SK-N-SH (cell line): Measurements from ENCODE around the gene FAM20C. TPM values are rescaled to one million over a fixed set of nuclear protein-coding genes. Genes with fewer than 3 reads are reported as not detected.

Source experiments
- CTCF ChIA-PET: fragments of 300-600, 350-600 bp; formaldehyde crosslinking; extraction: SDS; loops from one replicate; lab custom pipeline; 2021; lab: Yijun Ruan, JAX
- POLR2A ChIA-PET: fragments of 350-600 bp; sonication (Branson Sonifier 250); formaldehyde crosslinking; extraction: SDS; loops from one replicate; lab custom pipeline; 2020; ENCODE audit warnings: antibody characterized with exemption, inconsistent platforms; lab: Yijun Ruan, JAX
- DNase-seq: peaks from one replicate; pipeline ENCODE4 v3.0.0; 2012
- H2AFZ ChIP-seq: fragments of 200-600 bp; sonication (generic); 2 replicates; pipeline ENCODE4 v1.8.1; 2016; ENCODE audit warnings: antibody characterized with exemption, mild to moderate bottlenecking, low read depth
- H3F3A ChIP-seq: fragments of 200-600 bp; sonication (generic); replicated peaks from 2 replicates; pipeline ENCODE3; 2016; ENCODE audit warnings: antibody characterized with exemption, mild to moderate bottlenecking; ENCODE audit not compliant: insufficient read depth
- H3K27ac ChIP-seq, 2 experiments: fragments of 200-500 bp in 1 of 2; fragments of 200-600 bp in 1 of 2; sonication (Bioruptor generic) in 1 of 2; sonication (generic), shearing (Covaris generic) in 1 of 2; 2 replicates each; pipeline versions ENCODE4 v1.5.1 to v1.6.1; 2014 to 2016; ENCODE audit warnings: low read depth in 2 of 2, inconsistent platforms in 1 of 2, low read length in 1 of 2, mild to moderate bottlenecking in 1 of 2, mixed read lengths in 1 of 2
- H3K27me3 ChIP-seq: fragments of 200-600 bp; sonication (generic), shearing (Covaris generic); 2 replicates; pipeline ENCODE4 v1.6.1; 2016; ENCODE audit warnings: mixed run types; ENCODE audit not compliant: insufficient read depth
- H3K36me3 ChIP-seq, 2 experiments: fragments of 200-500 bp in 1 of 2; fragments of 200-600 bp in 1 of 2; sonication (Bioruptor generic) in 1 of 2; sonication (generic) in 1 of 2; replicated peaks in 1 of 2; 2 replicates each; pipeline versions ENCODE3 to v1.5.1; 2014 to 2016; ENCODE audit warnings: low read length in 1 of 2, mild to moderate bottlenecking in 1 of 2; ENCODE audit not compliant: insufficient read depth in 2 of 2, control insufficient read depth in 1 of 2
- H3K4me1 ChIP-seq, 2 experiments: fragments of 200-500 bp in 1 of 2; fragments of 200-600 bp in 1 of 2; sonication (Bioruptor generic) in 1 of 2; sonication (generic), shearing (Covaris generic) in 1 of 2; 2 replicates each; pipeline versions ENCODE4 v1.5.1 to v1.6.1; 2014 to 2016; ENCODE audit warnings: low read depth in 1 of 2, low read length in 1 of 2, mixed run types in 1 of 2; ENCODE audit not compliant: insufficient read depth in 2 of 2, control insufficient read depth in 1 of 2
- H3K4me2 ChIP-seq: fragments of 200-600 bp; sonication (generic), shearing (Covaris generic); 2 replicates; pipeline ENCODE4 v1.6.1; 2017; ENCODE audit warnings: mixed run types
- H3K4me3 ChIP-seq, 2 experiments: fragments of 200-500 bp in 1 of 2; fragments of 200-600 bp in 1 of 2; sonication (Bioruptor generic) in 1 of 2; sonication (generic), shearing (Covaris generic) in 1 of 2; 2 replicates each; pipeline versions ENCODE4 v1.5.1 to v1.8.1; 2014 to 2016; ENCODE audit warnings: low read depth in 2 of 2, inconsistent platforms in 1 of 2, low read length in 1 of 2, mild to moderate bottlenecking in 1 of 2, mixed read lengths in 1 of 2, moderate library complexity in 1 of 2
- H3K79me2 ChIP-seq: fragments of 200-600 bp; sonication (generic); 2 replicates; pipeline ENCODE4 v1.8.1; 2017; ENCODE audit warnings: mild to moderate bottlenecking; ENCODE audit not compliant: insufficient read depth
- H3K9ac ChIP-seq: fragments of 200-600 bp; sonication (generic); 2 replicates; pipeline ENCODE4 v1.6.1; 2017; ENCODE audit warnings: mixed run types
- H3K9me2 ChIP-seq: fragments of 200-600 bp; sonication (generic); 2 replicates; pipeline ENCODE4 v1.6.1; 2017; ENCODE audit warnings: mixed run types
- H3K9me3 ChIP-seq: fragments of 200-600 bp; sonication (generic); 2 replicates; pipeline ENCODE4 v1.6.1; 2017; ENCODE audit warnings: mixed run types, mild to moderate bottlenecking, moderate library complexity
- H4K20me1 ChIP-seq: fragments of 200-600 bp; sonication (generic); 2 replicates; pipeline ENCODE4 v1.6.1; 2017; ENCODE audit warnings: mild to moderate bottlenecking, mixed run types; ENCODE audit not compliant: insufficient read depth
- CHD2 ChIP-seq: fragments of 150-350 bp; IDR thresholded peaks from 2 replicates; pipeline ENCODE4 v1.6.1; 2018; ENCODE audit warnings: low read length; ENCODE audit not compliant: partially characterized antibody
- ELF1 ChIP-seq: IDR thresholded peaks from 2 replicates; pipeline ENCODE4 v1.4.0; 2012
- EZH2phosphoT487 ChIP-seq: fragments of 200-600 bp; sonication (generic); IDR thresholded peaks from 2 replicates; pipeline ENCODE4 v1.6.1; 2017; ENCODE audit warnings: low read depth, mixed run types, mild to moderate bottlenecking, antibody characterized with exemption, moderate library complexity, borderline replicate concordance
- FOSL2 ChIP-seq: IDR thresholded peaks from 2 replicates; pipeline ENCODE4 v1.4.0; 2012; ENCODE audit warnings: low read depth, mild to moderate bottlenecking, moderate library complexity, borderline replicate concordance
- GABPA ChIP-seq: IDR thresholded peaks from 2 replicates; pipeline ENCODE4 v1.4.0; 2012; ENCODE audit warnings: low read depth, mild to moderate bottlenecking
- GATA2 ChIP-seq: sonication (generic); formaldehyde crosslinking; IDR thresholded peaks from 2 replicates; pipeline ENCODE4 v1.5.0; 2020; ENCODE audit warnings: mild to moderate bottlenecking, missing genetic modification reagents
- MXI1 ChIP-seq: IDR thresholded peaks from 2 replicates; pipeline ENCODE4 v1.6.1; 2012; ENCODE audit warnings: mild to moderate bottlenecking, low read depth, low read length, improper control_type of control experiment
- NRF1 ChIP-seq: IDR thresholded peaks from 2 replicates; pipeline ENCODE4 v1.6.1; 2012; ENCODE audit warnings: low read depth, mild to moderate bottlenecking, low read length
- POLR2AphosphoS5 ChIP-seq: IDR thresholded peaks from 2 replicates; pipeline ENCODE4 v1.6.1; 2012; ENCODE audit warnings: low read depth, low read length
- RCOR1 ChIP-seq: fragments of 150-350 bp; IDR thresholded peaks from 2 replicates; pipeline ENCODE4 v1.6.1; 2017; ENCODE audit warnings: antibody characterized with exemption, low read length
- RXRA ChIP-seq: IDR thresholded peaks from 2 replicates; pipeline ENCODE4 v1.4.0; 2012; ENCODE audit warnings: low read depth, mild to moderate bottlenecking, borderline replicate concordance
- SIN3A ChIP-seq: IDR thresholded peaks from 2 replicates; pipeline ENCODE4 v1.6.1; 2012; ENCODE audit warnings: low read depth, mild to moderate bottlenecking, low read length, moderate library complexity, borderline replicate concordance
- SMC3 ChIP-seq: IDR thresholded peaks from 2 replicates; pipeline ENCODE4 v1.6.1; 2012; ENCODE audit warnings: low read depth, low read length, improper control_type of control experiment
- TAF1 ChIP-seq: IDR thresholded peaks from 2 replicates; pipeline ENCODE4 v1.6.1; 2012; ENCODE audit warnings: low read depth, mild to moderate bottlenecking, low read length, moderate library complexity, borderline replicate concordance
- TCF12 ChIP-seq: IDR thresholded peaks from 2 replicates; pipeline ENCODE4 v1.4.0; 2012
- WGBS: methylation state at CpG from one replicate; pipeline ENCODE4 v1.1.6; 2017; ENCODE audit warnings: low lambda C conversion rate; 5-methylcytosine and 5-hydroxymethylcytosine counted together
- polyA plus RNA-seq, 3 experiments: library from polyadenylated mRNA; depleted of rRNA; stranded (reverse); fragments of >200 nt; gene quantifications; 2 replicates each; pipeline ENCODE4 v1.2.3, GENCODE V29; 2012
- TF ChIP-seq, protein P1 (sequence below): IDR thresholded peaks from 2 replicates; pipeline ENCODE4 v1.6.1; 2012; ENCODE audit warnings: mild to moderate bottlenecking, low read depth, low read length, moderate library complexity
- TF ChIP-seq, protein P2 (sequence below): IDR thresholded peaks from 2 replicates; pipeline ENCODE4; 2012
- TF ChIP-seq, protein P3 (sequence below): IDR thresholded peaks from 2 replicates; pipeline ENCODE4 v1.4.0; 2012; ENCODE audit warnings: low read depth, borderline replicate concordance
- TF ChIP-seq, protein P4 (sequence below): IDR thresholded peaks from 2 replicates; pipeline ENCODE4 v1.4.0; 2012; ENCODE audit warnings: low read depth
- TF ChIP-seq, protein P5 (sequence below): fragments of 150-350 bp; IDR thresholded peaks from 2 replicates; pipeline ENCODE4 v1.6.1; 2017; ENCODE audit warnings: antibody characterized with exemption, low read length, low read depth, borderline replicate concordance

Gene FAM20C
- polyA plus RNA-seq, 1 of the 3 experiments (the other 2 are of a cell fraction), result 12.7 TPM

DNA sequence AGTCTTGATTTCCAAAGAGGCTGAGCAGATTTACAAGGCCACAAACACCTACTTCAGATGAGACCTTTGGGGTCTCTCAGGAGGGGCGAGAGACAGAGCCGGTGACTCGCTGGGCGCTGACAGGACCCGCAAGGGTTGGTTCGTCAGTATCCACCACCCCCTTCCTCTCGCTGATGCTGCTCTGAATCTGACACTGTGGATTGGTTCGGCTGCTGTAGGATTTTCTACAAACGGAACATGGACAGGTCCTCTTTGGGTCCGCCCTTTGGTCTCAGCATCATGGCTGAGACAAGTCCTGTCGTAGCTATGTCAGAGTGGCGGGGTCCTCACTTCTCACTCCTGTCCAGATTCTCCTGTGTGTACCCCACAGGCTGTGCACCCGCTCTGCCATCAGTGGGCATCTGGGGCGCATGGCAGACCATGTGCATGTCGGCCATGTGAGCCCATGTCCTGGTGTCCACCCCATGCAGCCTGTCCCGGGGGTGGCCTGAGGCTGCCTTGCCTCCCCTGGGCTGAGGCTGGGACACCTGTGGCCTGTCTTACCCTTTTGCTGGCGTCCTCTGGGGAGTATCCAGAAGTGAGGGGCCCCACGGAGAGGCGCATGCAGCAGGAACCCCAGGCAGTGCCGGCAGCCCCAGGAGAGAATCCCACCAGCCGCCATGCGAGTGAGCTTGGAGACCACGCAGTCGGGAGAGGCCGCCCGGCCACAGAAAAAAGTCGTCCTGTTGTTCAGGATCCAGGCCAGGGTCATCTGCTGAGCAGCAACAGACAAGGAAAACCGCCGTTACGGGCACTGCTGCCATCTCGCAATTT lies 21.6 kb upstream of the FAM20C start:
- no peak for TF ChIP-seq TAF1
- TF ChIP-seq FOSL2, result no peak
- TF ChIP-seq, protein P1, sequence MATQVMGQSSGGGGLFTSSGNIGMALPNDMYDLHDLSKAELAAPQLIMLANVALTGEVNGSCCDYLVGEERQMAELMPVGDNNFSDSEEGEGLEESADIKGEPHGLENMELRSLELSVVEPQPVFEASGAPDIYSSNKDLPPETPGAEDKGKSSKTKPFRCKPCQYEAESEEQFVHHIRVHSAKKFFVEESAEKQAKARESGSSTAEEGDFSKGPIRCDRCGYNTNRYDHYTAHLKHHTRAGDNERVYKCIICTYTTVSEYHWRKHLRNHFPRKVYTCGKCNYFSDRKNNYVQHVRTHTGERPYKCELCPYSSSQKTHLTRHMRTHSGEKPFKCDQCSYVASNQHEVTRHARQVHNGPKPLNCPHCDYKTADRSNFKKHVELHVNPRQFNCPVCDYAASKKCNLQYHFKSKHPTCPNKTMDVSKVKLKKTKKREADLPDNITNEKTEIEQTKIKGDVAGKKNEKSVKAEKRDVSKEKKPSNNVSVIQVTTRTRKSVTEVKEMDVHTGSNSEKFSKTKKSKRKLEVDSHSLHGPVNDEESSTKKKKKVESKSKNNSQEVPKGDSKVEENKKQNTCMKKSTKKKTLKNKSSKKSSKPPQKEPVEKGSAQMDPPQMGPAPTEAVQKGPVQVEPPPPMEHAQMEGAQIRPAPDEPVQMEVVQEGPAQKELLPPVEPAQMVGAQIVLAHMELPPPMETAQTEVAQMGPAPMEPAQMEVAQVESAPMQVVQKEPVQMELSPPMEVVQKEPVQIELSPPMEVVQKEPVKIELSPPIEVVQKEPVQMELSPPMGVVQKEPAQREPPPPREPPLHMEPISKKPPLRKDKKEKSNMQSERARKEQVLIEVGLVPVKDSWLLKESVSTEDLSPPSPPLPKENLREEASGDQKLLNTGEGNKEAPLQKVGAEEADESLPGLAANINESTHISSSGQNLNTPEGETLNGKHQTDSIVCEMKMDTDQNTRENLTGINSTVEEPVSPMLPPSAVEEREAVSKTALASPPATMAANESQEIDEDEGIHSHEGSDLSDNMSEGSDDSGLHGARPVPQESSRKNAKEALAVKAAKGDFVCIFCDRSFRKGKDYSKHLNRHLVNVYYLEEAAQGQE, result no peak
- TF ChIP-seq EZH2phosphoT487, result no peak
- TF ChIP-seq ELF1, result no peak
- TF ChIP-seq, protein P2, sequence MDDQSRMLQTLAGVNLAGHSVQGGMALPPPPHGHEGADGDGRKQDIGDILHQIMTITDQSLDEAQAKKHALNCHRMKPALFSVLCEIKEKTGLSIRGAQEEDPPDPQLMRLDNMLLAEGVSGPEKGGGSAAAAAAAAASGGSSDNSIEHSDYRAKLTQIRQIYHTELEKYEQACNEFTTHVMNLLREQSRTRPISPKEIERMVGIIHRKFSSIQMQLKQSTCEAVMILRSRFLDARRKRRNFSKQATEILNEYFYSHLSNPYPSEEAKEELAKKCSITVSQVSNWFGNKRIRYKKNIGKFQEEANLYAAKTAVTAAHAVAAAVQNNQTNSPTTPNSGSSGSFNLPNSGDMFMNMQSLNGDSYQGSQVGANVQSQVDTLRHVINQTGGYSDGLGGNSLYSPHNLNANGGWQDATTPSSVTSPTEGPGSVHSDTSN, result no peak
- TF ChIP-seq, protein P3, sequence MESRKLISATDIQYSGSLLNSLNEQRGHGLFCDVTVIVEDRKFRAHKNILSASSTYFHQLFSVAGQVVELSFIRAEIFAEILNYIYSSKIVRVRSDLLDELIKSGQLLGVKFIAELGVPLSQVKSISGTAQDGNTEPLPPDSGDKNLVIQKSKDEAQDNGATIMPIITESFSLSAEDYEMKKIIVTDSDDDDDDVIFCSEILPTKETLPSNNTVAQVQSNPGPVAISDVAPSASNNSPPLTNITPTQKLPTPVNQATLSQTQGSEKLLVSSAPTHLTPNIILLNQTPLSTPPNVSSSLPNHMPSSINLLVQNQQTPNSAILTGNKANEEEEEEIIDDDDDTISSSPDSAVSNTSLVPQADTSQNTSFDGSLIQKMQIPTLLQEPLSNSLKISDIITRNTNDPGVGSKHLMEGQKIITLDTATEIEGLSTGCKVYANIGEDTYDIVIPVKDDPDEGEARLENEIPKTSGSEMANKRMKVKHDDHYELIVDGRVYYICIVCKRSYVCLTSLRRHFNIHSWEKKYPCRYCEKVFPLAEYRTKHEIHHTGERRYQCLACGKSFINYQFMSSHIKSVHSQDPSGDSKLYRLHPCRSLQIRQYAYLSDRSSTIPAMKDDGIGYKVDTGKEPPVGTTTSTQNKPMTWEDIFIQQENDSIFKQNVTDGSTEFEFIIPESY, result no peak
- no peak for TF ChIP-seq NRF1
- TF ChIP-seq SMC3, result no peak
- TF ChIP-seq CHD2, result no peak
- TF ChIP-seq TCF12, result no peak
- no peak for TF ChIP-seq GABPA
- no peak for TF ChIP-seq POLR2AphosphoS5
- no peak for TF ChIP-seq GATA2 (CRISPR knock-in tag)
- no peak for TF ChIP-seq SIN3A
- TF ChIP-seq, protein P4, sequence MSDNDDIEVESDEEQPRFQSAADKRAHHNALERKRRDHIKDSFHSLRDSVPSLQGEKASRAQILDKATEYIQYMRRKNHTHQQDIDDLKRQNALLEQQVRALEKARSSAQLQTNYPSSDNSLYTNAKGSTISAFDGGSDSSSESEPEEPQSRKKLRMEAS, result no peak
- no peak for TF ChIP-seq MXI1
- TF ChIP-seq RCOR1, result no peak
- no peak for TF ChIP-seq RXRA
- TF ChIP-seq, protein P5, sequence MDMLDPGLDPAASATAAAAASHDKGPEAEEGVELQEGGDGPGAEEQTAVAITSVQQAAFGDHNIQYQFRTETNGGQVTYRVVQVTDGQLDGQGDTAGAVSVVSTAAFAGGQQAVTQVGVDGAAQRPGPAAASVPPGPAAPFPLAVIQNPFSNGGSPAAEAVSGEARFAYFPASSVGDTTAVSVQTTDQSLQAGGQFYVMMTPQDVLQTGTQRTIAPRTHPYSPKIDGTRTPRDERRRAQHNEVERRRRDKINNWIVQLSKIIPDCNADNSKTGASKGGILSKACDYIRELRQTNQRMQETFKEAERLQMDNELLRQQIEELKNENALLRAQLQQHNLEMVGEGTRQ, result no peak
- TF ChIP-seq, all 33 proteins: peak for 0
- Histone ChIP-seq H3K27me3 (peaks cover 35% of the 10 kb centered on the region), H3K9me2 (no peaks in the 10 kb centered on the region), H3K79me2 (no peaks in the 10 kb centered on the region), H3K4me3 (no peak overlapping the region), H3K36me3 (no peaks in the 10 kb centered on the region), H3K4me1 (peaks cover 0 to 24% of the 10 kb centered on the region in 2 experiments; a peak in 2 of 4 replicates), H3K9me3 (no peaks in the 10 kb centered on the region), H3F3A (no peaks in the 10 kb centered on the region), H2AFZ (no peak overlapping the region), H3K9ac (no peak overlapping the region), H3K27ac (no peak overlapping the region), H3K4me2 (no peak overlapping the region), H4K20me1 (no peaks in the 10 kb centered on the region)
- 80% methylated on average over 26 of the region's 31 CpGs for WGBS
- DNase-seq, result no peak
- POLR2A ChIA-PET, result no interaction called here
- CTCF ChIA-PET, result interaction anchor here (1.6 kb wide), 1 partner anchor 8 kb away, joined by 4 read pairs; no protein-coding TSS in a partner anchor
